ENCODE results near the gene METTL9. TPM values are rescaled to one million over a fixed set of nuclear protein-coding genes. Genes with fewer than 3 reads are reported as not detected.

The METTL9 gene
- total and polyA plus RNA-seq, 9 of the 15 experiments (the other 6 are each of a cell fraction or from before 2014, with no cell fraction given): 12.2 to 107 (median 79.1) TPM

DNA sequence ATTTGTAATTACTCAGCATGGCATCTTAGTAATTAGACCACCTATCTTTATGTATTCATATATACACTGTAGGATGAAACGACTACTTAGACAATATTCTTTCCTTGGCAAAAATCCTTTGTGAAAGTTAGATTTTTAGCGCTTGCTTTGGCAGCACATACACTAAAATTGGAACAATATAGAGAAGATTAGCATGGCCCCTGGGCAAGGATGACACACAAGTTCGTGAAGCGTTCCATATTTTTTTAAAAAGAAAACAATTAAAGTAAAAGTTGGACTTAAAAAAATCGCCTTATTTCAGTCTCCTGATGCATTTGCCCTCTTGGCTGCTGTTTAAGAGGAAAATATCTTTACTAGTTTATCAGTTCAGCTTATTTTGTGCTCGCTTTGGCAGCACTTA is 42.5 kb downstream of the METTL9 start:
- no peak overlapping the region for H3K27ac ChIP-seq (ENCODE audit: extremely low read depth, low read depth, low read length)
- ChIA-PET POLR2A (interaction anchor here (0.6 kb wide), 1 partner anchor 53 kb away, joined by 3 read pairs; no protein-coding TSS in a partner anchor), CTCF (ENCODE audit: low intra/inter-chr PET ratio) (interaction anchor here (2.3 kb wide), 1 partner anchor 58 kb away, joined by 34 read pairs; no protein-coding TSS in a partner anchor)
- H3K27me3 ChIP-seq (ENCODE audit: control insufficient read depth in 2 of 2, insufficient read depth in 2 of 2, low read length in 2 of 2): no peaks in the 10 kb centered on the region
- no TSS peak for BruUV-seq (replicated peaks)
- 0 out of 2 replicates have a peak, but pooled peaks cover 3% of the 10 kb centered on the region for H4K20me1 ChIP-seq (replicated peaks; ENCODE audit: control insufficient read depth, insufficient read depth, low read length)
- 67% methylated on average over 6 of the region's 6 CpGs for WGBS (ENCODE audit: insufficient coverage, low coverage, missing lambda C conversion rate)
- H3K9me3 ChIP-seq (replicated peaks; ENCODE audit: control insufficient read depth, insufficient read depth, low read depth, low read length): no peaks in the 10 kb centered on the region
- TF ChIP-seq PTBP1 (IDR thresholded peaks at IDR 0.05; ENCODE audit: low read depth, low read length) (no peak), MCM5 (IDR thresholded peaks at IDR 0.05; ENCODE audit: low read depth) (no peak), XRCC5 (IDR thresholded peaks at IDR 0.05; ENCODE audit: low read depth, low read length) (no peak), POLR2AphosphoS5 (IDR thresholded peaks at IDR 0.05; ENCODE audit: control insufficient read depth, insufficient read depth, low read depth, low read length) (no peak), PML (IDR thresholded peaks at IDR 0.05; ENCODE audit: low read length) (no peak), ARID2 (IDR thresholded peaks at IDR 0.05) (no peak), STAG1 (CRISPR knock-in tag; IDR thresholded peaks at IDR 0.05; ENCODE audit: borderline replicate concordance) (no peak)
- TF ChIP-seq, protein P1, sequence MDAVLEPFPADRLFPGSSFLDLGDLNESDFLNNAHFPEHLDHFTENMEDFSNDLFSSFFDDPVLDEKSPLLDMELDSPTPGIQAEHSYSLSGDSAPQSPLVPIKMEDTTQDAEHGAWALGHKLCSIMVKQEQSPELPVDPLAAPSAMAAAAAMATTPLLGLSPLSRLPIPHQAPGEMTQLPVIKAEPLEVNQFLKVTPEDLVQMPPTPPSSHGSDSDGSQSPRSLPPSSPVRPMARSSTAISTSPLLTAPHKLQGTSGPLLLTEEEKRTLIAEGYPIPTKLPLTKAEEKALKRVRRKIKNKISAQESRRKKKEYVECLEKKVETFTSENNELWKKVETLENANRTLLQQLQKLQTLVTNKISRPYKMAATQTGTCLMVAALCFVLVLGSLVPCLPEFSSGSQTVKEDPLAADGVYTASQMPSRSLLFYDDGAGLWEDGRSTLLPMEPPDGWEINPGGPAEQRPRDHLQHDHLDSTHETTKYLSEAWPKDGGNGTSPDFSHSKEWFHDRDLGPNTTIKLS (IDR thresholded peaks at IDR 0.05; ENCODE audit: borderline replicate concordance, low read depth): no peak
- TF ChIP-seq, protein P2, sequence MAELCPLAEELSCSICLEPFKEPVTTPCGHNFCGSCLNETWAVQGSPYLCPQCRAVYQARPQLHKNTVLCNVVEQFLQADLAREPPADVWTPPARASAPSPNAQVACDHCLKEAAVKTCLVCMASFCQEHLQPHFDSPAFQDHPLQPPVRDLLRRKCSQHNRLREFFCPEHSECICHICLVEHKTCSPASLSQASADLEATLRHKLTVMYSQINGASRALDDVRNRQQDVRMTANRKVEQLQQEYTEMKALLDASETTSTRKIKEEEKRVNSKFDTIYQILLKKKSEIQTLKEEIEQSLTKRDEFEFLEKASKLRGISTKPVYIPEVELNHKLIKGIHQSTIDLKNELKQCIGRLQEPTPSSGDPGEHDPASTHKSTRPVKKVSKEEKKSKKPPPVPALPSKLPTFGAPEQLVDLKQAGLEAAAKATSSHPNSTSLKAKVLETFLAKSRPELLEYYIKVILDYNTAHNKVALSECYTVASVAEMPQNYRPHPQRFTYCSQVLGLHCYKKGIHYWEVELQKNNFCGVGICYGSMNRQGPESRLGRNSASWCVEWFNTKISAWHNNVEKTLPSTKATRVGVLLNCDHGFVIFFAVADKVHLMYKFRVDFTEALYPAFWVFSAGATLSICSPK (IDR thresholded peaks at IDR 0.05; ENCODE audit: borderline replicate concordance): no peak
- H3K4me3 ChIP-seq: no peak overlapping the region
- no peak for ATAC-seq
- H3K36me3 ChIP-seq (ENCODE audit: control insufficient read depth, insufficient read depth, low read length): peaks cover under 1% of the 10 kb centered on the region; the same call in 1 of the 3 replicates
- intact Hi-C loops (cut with micrococcal nuclease) (no loop called here), in situ Hi-C loops (cut with MboI) (no loop called here)
- no peak for DNase-seq (ENCODE audit: extremely low read depth in 1 of 4, low spot score in 3 of 4)
- no peak overlapping the region for H3K4me2 ChIP-seq (ENCODE audit: insufficient read depth, low read length)
- FAIRE-seq: peak; percentile 35
- no peaks in the 10 kb centered on the region for H3K9me1 ChIP-seq (ENCODE audit: control insufficient read depth, insufficient read depth, low read length)
- no peak overlapping the region for H3K9ac ChIP-seq (ENCODE audit: insufficient read depth in 1 of 2, low read depth in 2 of 2, low read length in 2 of 2)
- no peaks in the 10 kb centered on the region for H3K79me2 ChIP-seq (ENCODE audit: control insufficient read depth, insufficient read depth, low read length)
- H3K4me1 ChIP-seq (replicated peaks in 1 of 2; ENCODE audit: control insufficient read depth in 2 of 2, insufficient read depth in 2 of 2, low read length in 2 of 2): no peaks in the 10 kb centered on the region; a peak in 3 of 5 replicates
- H2AFZ ChIP-seq (ENCODE audit: low read depth, low read length): no peak overlapping the region

All from K562 (cell line).